Measurements from ENCODE around the gene MRO.
A peak's percentile ranks its signal among the peaks of the same experiment; 100 is the strongest.
"Not testable (repeated sequence)": the region's sequence is repeated elsewhere in the genome, so short reads cannot be mapped to it uniquely, and the experiment has no call there.

MRO gene

DNA sequence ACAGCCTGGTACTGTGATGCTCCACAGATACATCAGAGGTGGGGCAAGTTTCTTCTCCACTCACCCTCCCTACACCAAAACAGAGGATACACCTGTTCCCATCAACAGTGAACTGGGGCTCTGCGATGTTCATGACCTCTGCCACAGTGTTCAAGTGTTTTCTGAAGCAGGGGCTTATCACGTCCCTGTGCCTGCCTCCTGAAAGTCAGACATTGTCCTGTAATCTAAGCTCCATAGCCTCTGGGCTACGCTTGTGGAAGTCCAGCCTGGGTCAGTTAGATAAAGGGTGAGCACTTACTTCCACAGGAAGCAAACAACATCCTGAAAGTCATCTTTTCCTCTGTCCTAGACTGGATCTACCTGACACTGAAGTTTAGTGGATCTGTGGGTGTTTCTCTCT, 20.2 kb upstream of the MRO start (continued):
- no peak for TF ChIP-seq CSRNP3 (CRISPR knock-in tag; IDR thresholded peaks at IDR 0.05)

DNA sequence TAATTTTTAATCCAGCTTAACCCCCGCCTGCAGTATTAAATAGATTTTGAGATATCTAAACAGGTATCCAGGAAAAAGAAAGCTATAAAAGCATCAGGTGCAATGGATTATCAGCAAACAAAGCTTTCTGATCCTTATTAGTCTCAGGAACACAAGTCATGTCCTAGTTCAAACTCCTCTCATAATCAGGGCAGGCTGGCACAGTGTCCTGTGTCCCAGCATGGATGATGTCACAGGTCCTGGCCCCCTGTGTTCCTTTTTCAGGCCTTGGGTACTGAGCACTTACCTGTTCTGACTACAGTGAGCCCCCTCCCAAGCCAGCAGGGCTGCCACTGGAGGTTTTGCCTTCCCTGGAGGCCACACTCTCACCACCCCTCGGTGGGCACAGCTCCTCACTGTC, 19.5 kb upstream of the MRO start:
- no peak for ATAC-seq
- no peak for TF ChIP-seq BACH2 (CRISPR knock-in tag; IDR thresholded peaks at IDR 0.05; ENCODE audit: borderline replicate concordance)
- TF ChIP-seq CSDC2 (CRISPR knock-in tag; IDR thresholded peaks at IDR 0.05), result no peak
- TF ChIP-seq ARNTL (CRISPR knock-in tag; IDR thresholded peaks at IDR 0.05; ENCODE audit: borderline replicate concordance, low read depth), result no peak
- TF ChIP-seq, protein P1, sequence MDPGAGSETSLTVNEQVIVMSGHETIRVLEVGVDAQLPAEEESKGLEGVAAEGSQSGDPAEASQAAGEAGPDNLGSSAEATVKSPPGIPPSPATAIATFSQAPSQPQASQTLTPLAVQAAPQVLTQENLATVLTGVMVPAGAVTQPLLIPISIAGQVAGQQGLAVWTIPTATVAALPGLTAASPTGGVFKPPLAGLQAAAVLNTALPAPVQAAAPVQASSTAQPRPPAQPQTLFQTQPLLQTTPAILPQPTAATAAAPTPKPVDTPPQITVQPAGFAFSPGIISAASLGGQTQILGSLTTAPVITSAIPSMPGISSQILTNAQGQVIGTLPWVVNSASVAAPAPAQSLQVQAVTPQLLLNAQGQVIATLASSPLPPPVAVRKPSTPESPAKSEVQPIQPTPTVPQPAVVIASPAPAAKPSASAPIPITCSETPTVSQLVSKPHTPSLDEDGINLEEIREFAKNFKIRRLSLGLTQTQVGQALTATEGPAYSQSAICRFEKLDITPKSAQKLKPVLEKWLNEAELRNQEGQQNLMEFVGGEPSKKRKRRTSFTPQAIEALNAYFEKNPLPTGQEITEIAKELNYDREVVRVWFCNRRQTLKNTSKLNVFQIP (CRISPR knock-in tag; IDR thresholded peaks at IDR 0.05; ENCODE audit: borderline replicate concordance, low read depth), result no peak

DNA sequence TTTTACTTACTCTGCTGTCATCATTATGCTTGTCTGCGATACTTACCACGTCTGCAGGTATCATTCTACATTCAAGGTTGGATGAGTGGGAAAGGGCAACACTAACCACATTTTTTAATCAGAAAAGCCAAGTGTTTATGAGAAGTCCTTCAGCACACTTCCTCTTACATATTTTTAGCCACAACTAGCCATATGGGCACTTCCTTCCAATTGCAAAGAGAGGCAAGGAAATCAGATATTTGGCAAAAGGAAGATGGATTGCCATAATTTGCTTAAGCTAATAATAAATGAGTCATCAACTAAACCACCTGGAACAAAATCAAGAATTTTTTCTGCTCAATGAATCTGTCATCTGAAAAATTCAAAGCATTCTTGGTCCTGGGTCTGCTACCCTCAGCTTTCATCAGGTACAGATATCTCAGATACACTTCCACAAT, 16.7 kb upstream of the MRO start:
- peak; percentile 86 for ATAC-seq
- TF ChIP-seq CSRNP3 (CRISPR knock-in tag; IDR thresholded peaks at IDR 0.05) (no peak), ISL1 (CRISPR knock-in tag; IDR thresholded peaks at IDR 0.05) (peak; percentile 94), ZC3H10 (CRISPR knock-in tag; IDR thresholded peaks at IDR 0.05) (peak; percentile 82), TOX (CRISPR knock-in tag; IDR thresholded peaks at IDR 0.05; ENCODE audit: borderline replicate concordance) (peak; percentile 32; the same call in 1 of the 2 replicates)

DNA sequence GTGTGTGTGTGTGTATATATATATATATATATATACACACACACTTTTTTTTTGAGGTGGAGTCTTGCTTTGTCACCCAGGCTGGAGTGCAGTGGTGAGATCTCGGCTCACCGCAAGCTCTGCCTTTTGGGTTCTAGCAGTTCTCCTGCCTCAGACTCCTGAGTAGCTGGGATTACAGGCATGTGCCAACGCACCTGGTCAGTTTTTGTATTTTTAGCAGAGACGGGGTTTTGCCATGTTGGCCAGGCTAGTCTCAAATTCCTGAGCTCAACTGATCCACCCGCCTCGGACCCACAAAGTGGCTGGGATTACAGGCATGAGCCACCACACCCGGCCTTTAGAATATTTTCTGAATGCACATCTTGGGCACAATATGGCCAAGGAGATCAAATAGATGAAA, 13.7 kb upstream of the MRO start:
- ATAC-seq, result not testable (repeated sequence)

DNA sequence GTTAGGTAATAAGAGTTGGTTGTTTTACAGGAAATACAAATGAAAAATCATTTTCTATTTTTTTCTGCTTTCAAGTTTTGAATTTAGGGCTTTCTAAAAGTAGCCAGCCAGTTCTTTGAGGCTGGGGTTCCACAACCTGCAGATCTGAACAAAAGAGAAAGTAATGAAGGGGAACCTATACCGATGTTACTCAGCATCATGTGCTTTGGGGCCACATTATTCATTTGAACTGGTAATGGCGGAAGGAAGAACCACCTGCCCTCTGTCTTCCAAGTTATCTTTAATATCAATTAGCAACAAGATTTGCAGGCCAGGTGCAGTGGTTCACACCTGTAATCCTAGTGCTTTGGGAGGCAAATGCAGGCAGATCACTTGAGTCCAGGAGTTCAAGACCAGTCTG, 12.9 kb upstream of the MRO start:
- TF ChIP-seq PPARA (CRISPR knock-in tag; IDR thresholded peaks at IDR 0.05; ENCODE audit: borderline replicate concordance), result no peak
- TF ChIP-seq TOX (CRISPR knock-in tag; IDR thresholded peaks at IDR 0.05; ENCODE audit: borderline replicate concordance), result no peak
- no peak for TF ChIP-seq ZNF565 (CRISPR knock-in tag; conservative IDR thresholded peaks at IDR 0.05; ENCODE audit: low read depth)
- TF ChIP-seq SNAI2 (CRISPR knock-in tag; IDR thresholded peaks at IDR 0.05), result no peak
- no peak for TF ChIP-seq TSHZ2 (CRISPR knock-in tag; IDR thresholded peaks at IDR 0.05)
- no peak for ATAC-seq

DNA sequence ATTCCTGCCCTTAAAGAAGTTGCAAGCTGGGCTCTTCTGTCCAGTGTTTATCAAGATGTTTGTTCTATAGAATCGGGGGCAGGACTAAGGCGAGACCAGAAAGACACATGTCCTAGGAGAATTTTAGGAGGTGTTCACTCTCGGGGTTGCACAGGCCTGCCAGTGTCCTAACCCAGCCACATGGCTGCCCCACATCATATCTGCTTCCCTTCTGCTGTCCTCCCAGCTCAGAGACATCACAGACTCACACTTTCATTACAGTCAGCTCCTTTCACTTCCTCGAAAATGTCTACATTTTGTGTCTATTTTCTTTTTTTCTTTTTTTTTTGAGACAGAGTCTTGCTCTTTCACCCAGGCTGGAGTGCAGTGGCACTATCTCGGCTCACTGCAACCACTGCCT, 10.7 kb upstream of the MRO start:
- ATAC-seq, result no peak

More for the DNA sequence above, 10.7 kb upstream of the MRO start:
- TF ChIP-seq PPARA (CRISPR knock-in tag; IDR thresholded peaks at IDR 0.05; ENCODE audit: borderline replicate concordance), result no peak
- TF ChIP-seq OSR1 (CRISPR knock-in tag; IDR thresholded peaks at IDR 0.05), result no peak
- no peak for TF ChIP-seq ISL1 (CRISPR knock-in tag; IDR thresholded peaks at IDR 0.05)
- no peak for TF ChIP-seq BACH2 (CRISPR knock-in tag; IDR thresholded peaks at IDR 0.05; ENCODE audit: borderline replicate concordance)
- TF ChIP-seq ARNTL (CRISPR knock-in tag; IDR thresholded peaks at IDR 0.05; ENCODE audit: borderline replicate concordance, low read depth), result no peak
- no peak for TF ChIP-seq SNAI2 (CRISPR knock-in tag; IDR thresholded peaks at IDR 0.05)
- no peak for TF ChIP-seq ZNF70 (CRISPR knock-in tag; IDR thresholded peaks at IDR 0.05)
- no peak for TF ChIP-seq ZNF8 (CRISPR knock-in tag; IDR thresholded peaks at IDR 0.05)
- TF ChIP-seq TSHZ2 (CRISPR knock-in tag; IDR thresholded peaks at IDR 0.05), result no peak
- no peak for TF ChIP-seq RARB (CRISPR knock-in tag; IDR thresholded peaks at IDR 0.05)
